ENCODE measurements around the gene LHX3.

DNA sequence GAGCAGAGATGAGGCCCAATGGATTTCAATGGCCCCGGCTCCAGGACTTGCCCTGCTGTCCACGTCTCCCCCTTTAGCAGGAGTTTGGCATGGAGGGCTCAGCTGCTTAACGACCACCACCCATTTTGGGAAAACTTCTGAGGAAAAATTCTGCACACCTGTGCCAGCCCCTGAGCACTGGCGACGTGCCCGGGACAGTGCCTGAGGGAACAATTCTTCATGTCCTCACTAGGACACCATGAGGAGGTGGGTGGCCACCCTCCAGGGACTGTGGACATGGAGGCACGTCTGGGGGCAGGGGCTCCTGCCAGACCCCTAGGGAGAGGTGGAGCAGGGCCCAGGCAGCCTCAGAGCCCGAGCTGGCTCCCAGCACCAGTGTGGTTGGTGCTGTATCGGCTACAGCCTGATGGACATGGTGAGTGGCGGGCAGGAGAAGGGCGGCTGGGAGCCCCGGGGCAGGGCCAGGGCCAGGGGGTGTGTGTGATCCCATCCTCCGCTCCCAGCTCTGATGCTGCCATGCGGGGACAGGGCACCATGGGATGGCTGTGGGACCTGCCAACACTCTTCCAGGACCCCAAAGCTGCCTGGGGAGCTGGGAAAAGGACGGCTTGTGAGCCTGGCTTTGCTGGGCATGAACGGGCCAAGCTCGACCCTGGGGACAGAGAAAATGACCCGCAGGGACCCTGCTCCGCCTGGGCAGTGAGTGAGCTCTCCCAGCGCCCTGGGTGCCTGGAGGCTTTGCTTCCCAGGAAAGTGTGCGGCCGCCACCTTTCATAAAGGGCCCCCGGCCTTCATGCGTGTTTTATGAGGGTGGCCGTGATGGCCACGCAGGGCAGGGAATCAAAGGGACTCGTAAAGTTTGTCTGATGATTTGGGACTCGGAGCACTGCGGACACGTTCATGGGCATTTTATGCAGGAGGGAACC, 44.3 kb upstream of the LHX3 start:
- TF ChIP-seq FOSL2 (IDR thresholded peaks at IDR 0.05; ENCODE audit: borderline replicate concordance, low read depth) (no peak), RCOR1 (IDR thresholded peaks at IDR 0.05; ENCODE audit: low read length) (no peak), ZBTB33 (IDR thresholded peaks at IDR 0.05; ENCODE audit: borderline replicate concordance, low read depth) (no peak), JUND (IDR thresholded peaks at IDR 0.05) (no peak), CHD2 (IDR thresholded peaks at IDR 0.05; ENCODE audit: low read length, partially characterized antibody) (no peak), POLR2AphosphoS5 (IDR thresholded peaks at IDR 0.05; ENCODE audit: low read depth, low read length) (no peak), EZH2phosphoT487 (IDR thresholded peaks at IDR 0.05; ENCODE audit: borderline replicate concordance, low read depth) (no peak), USF2 (IDR thresholded peaks at IDR 0.05; ENCODE audit: borderline replicate concordance, low read depth, low read length) (no peak), SIN3A (IDR thresholded peaks at IDR 0.05; ENCODE audit: borderline replicate concordance, low read depth, low read length) (no peak), FOXM1 (IDR thresholded peaks at IDR 0.05; ENCODE audit: low read depth) (no peak), RAD21 (IDR thresholded peaks at IDR 0.05; ENCODE audit: low read length) (no peak), TAF1 (IDR thresholded peaks at IDR 0.05; ENCODE audit: borderline replicate concordance, low read depth, low read length) (no peak)
- TF ChIP-seq, protein P1, sequence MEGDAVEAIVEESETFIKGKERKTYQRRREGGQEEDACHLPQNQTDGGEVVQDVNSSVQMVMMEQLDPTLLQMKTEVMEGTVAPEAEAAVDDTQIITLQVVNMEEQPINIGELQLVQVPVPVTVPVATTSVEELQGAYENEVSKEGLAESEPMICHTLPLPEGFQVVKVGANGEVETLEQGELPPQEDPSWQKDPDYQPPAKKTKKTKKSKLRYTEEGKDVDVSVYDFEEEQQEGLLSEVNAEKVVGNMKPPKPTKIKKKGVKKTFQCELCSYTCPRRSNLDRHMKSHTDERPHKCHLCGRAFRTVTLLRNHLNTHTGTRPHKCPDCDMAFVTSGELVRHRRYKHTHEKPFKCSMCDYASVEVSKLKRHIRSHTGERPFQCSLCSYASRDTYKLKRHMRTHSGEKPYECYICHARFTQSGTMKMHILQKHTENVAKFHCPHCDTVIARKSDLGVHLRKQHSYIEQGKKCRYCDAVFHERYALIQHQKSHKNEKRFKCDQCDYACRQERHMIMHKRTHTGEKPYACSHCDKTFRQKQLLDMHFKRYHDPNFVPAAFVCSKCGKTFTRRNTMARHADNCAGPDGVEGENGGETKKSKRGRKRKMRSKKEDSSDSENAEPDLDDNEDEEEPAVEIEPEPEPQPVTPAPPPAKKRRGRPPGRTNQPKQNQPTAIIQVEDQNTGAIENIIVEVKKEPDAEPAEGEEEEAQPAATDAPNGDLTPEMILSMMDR (IDR thresholded peaks at IDR 0.05), result no peak
- TF ChIP-seq, protein P2, sequence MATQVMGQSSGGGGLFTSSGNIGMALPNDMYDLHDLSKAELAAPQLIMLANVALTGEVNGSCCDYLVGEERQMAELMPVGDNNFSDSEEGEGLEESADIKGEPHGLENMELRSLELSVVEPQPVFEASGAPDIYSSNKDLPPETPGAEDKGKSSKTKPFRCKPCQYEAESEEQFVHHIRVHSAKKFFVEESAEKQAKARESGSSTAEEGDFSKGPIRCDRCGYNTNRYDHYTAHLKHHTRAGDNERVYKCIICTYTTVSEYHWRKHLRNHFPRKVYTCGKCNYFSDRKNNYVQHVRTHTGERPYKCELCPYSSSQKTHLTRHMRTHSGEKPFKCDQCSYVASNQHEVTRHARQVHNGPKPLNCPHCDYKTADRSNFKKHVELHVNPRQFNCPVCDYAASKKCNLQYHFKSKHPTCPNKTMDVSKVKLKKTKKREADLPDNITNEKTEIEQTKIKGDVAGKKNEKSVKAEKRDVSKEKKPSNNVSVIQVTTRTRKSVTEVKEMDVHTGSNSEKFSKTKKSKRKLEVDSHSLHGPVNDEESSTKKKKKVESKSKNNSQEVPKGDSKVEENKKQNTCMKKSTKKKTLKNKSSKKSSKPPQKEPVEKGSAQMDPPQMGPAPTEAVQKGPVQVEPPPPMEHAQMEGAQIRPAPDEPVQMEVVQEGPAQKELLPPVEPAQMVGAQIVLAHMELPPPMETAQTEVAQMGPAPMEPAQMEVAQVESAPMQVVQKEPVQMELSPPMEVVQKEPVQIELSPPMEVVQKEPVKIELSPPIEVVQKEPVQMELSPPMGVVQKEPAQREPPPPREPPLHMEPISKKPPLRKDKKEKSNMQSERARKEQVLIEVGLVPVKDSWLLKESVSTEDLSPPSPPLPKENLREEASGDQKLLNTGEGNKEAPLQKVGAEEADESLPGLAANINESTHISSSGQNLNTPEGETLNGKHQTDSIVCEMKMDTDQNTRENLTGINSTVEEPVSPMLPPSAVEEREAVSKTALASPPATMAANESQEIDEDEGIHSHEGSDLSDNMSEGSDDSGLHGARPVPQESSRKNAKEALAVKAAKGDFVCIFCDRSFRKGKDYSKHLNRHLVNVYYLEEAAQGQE (IDR thresholded peaks at IDR 0.05; ENCODE audit: low read depth, low read length), result no peak
